Hepatocyte (in vitro differentiated cells): ENCODE results near the gene RAB4A.

Experiments
- CTCF ChIP-seq: fragments of 200-600 bp; sonication (generic); IDR thresholded peaks from 2 replicates; pipeline ENCODE4 v1.5.1; 2016; ENCODE audit warnings: antibody characterized with exemption, mild to moderate bottlenecking; ENCODE audit not compliant: poor library complexity
- EZH2 ChIP-seq: fragments of 200-600 bp; sonication (generic); IDR thresholded peaks from 2 replicates; pipeline ENCODE4 v1.6.1; 2016; ENCODE audit warnings: antibody characterized with exemption, mild to moderate bottlenecking, borderline replicate concordance
- EZH2phosphoT487 ChIP-seq: fragments of 200-600 bp; sonication (generic); IDR thresholded peaks from one replicate; pipeline ENCODE4 v1.6.1; 2018; ENCODE audit warnings: antibody characterized with exemption, mild to moderate bottlenecking, low read depth, moderate library complexity; ENCODE audit not compliant: unreplicated experiment, severe bottlenecking

DNA sequence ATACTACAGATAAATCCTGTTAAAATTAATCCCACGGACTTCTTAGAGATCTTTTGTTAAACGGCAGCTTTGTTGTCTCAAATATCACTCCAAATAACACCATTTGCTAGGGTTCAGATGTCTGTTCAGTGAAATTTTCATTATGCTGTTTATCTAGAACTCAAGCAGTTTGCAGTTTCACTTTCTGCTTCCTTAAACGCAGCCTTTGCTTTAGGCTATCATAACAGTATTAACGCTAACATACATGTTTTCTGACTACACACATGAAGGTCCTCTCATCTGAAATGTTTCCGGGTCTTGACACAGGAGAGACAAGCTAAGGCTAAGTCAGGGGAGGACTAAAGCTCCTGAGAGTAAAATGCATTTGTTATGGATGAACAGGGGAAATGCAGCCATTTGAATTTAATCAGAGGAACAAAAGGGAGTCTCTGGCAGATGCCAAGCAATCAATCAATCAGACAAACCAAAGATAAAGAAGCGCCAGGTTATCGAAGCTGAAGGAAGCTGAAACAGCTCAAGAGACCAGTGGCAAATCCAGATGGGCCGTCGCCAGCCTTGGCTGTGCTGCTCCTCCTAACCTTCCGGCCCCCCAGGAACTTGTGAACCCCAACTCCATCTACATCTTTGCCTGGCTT lies 55.1 kb downstream of the RAB4A start:
- TF ChIP-seq CTCF (no peak), EZH2phosphoT487 (no peak), EZH2 (no peak)
